Activated CD4-positive, alpha-beta T cell treated with anti-CD3 and anti-CD28 coated beads for 4 hours (primary cell): ENCODE data around the gene TMEM82.

Source experiments
- DNase-seq, 2 donors: peaks; one replicate each; pipeline ENCODE4 v3.0.0-alpha.2; 2020

TMEM82 gene

GRCh38 chr1:15757575-15758342 lies 15.5 kb downstream of the TMEM82 start:
- DNase-seq, result no peak

GRCh38 chr1:15758343-15758931 lies 16.1 kb downstream of the TMEM82 start, which contains the start of gene FBLIM1:
Gene FBLIM1, plus strand, starts transcription at chr1:15758795. Its CDS starts 6,189 bp downstream, at chr1:15764984.
- DNase-seq, result no peak

DNA sequence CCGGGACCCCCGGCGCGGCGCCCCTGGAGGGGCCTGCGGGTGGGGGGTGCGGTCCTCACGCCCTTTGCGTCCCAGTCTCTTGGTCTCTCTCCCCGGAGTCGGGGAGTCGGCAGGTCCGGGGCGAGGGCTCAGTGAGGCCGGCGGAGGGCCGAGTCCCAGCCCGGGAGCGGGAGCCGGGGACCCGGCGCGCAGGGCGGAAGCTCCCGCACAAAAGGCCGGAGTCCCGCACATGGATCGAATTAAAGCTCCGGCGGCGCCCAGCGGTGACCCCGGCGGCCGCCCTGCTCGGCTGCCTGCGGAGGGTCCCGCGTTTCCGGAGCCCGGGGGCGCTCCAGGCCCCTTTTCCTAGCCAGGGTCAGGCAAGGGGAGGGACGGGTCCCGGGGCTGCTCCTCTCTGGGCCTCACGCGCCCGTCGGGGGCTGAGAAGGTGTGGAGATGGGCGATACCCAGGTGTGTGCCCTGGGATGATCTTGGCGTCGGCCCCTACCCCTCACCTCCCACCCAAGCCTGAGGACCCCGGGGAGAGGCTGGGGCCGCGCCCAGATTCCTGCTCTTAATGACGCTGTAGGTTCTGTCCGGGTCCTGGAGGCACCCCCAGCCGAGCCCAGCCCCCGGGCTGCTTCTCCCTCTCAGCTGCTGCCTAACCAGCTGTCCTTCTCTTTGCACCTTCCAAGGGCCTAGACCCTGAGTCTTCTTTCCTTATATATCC lies 16.8 kb downstream of the TMEM82 start:
- no peak for DNase-seq

- DNase-seq, result no peak
Measured at GRCh38 chr1:15760520-15761211, 18.4 kb downstream of the TMEM82 start.

DNA sequence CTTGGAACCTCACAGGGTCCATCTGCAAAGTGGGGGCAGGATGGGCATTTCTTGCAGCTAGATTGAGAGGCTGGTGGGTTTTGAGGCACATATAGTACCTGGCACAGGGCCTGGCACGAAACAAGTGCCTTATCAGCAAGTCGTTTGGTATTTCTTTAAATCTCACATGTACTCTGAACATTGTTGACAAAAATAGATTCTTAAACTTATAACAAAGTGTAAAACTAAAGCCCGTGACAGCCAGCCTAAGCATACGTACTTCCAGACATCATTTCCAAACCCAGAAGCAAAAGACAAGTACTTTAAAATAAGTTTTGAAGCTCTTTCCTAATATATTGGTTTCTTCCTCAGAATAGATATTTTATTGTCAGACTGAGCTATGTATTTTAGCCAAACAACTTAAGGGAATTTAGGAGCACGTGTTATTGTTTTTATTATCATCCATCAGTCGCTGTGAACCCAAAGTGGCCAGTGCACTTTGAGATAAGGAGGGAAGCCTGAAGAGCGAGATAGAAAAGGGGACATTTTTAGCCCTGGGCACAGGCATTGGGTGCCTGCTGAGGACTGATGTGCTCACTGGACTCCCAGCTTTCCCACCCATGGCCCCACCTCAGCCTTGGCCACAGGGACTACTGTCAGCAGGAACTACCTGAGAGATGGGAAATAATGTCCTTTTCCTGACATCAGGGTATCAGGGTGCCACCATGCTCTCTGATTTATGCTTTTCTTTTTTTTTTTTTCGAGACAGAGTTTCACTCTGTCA lies 19.2 kb downstream of the TMEM82 start:
- DNase-seq, result no peak

DNA sequence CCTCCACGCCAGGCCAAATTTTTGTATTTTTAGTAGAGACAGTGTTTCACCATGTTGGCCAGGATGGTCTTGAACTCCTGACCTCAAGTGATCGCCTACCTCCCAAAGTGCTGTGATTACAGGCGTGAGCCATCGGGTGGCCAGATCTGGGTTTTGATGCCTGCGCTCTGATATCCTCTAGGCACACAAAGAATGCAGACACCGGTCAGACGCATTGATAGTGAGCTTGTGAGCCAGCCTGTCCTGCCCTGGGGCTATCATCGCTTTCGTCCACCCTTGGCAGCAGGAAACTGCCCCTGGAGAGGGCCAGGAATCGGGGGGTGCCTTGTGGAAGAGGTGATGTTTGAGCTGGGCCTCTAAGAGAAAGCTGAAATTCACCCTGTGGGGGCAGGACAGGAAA lies 20.2 kb downstream of the TMEM82 start:
- no peak for DNase-seq

GRCh38 chr1:15764269-15764764 lies 22.0 kb downstream of the TMEM82 start:
- no peak for DNase-seq

- no peak for DNase-seq
Measured at GRCh38 chr1:15764890-15765289, 22.6 kb downstream of the TMEM82 start.

DNA sequence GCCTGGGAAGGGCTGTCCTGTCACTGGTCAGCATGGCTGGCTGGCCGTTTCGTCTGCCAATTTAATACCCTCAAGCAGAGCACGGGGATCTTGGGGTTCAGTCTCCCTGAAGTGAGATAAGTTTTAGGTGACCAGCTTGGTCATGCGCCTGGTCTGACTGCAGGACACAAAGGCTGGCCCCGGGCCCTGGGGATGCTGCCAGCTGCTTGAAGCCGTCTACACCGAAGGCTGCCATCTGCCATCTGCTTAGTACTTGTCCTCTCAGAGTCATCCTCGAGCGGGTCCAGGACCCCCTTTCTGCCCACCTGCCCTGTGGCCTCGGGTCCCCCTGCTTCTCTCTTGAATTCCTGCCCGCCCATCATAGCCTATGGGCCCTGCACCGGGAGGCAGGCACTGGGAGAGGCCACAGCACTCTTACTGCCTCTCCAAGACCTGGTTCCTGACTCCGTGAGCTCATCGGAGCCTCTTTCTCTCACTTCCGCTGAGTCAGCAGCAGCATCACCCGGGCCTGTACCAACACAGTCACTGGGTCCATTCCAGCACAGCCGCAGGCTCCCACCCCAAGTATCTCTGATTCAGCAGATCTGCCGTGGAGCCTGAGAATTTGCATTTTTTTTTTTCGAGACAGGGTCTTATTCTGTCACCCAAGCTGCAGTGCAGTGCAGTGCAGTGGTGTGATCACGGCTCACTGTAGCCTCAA lies 23.3 kb downstream of the TMEM82 start:
- DNase-seq, result no peak

- DNase-seq, result no peak
Measured at GRCh38 chr1:15767941-15768340, 25.6 kb downstream of the TMEM82 start.

DNA sequence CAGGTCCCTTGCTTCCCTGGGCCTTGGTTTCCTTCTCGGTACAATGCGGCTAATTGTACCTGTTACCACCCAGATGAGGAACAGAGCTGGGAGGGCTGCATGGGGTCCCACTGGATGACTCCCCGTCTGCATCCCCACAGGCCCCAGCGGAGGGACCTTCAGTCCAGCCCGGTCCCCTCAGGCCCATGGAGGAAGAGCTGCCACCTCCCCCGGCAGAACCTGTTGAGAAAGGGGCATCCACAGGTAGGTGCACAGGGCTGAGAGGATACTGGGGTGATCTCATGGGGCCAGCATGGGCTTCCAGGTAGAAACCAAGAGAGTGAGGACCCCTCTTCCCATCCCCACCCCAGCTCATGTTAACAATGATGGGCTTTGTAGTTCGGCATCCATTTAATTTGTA lies 26.1 kb downstream of the TMEM82 start:
- no peak for DNase-seq

DNA sequence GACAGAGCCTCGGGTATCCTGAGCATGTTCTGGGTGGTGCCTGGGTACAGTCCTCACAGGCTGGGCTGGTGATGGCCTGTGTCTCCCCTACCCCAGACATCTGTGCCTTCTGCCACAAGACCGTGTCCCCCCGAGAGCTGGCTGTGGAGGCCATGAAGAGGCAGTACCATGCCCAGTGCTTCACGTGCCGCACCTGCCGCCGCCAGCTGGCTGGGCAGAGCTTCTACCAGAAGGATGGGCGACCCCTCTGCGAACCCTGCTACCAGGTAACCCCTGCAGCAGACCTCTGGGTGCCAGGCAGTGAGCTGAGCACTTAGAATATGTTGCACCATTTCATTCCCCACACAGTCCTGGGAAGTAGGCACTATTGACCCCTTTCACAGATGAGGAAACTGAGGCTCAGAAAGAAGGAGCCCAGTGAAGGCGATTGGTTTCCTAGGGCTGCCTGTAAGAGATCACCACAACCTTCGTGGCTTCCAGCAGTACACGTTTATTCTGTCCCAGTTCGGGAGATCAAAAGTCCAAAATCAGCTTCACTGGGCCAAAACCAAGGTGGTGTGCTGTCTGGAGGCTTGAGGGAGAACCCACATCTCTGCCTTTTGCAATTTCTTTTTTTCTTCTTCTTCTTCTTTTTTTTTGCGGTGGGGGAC lies 28.1 kb downstream of the TMEM82 start:
- no peak for DNase-seq

DNA sequence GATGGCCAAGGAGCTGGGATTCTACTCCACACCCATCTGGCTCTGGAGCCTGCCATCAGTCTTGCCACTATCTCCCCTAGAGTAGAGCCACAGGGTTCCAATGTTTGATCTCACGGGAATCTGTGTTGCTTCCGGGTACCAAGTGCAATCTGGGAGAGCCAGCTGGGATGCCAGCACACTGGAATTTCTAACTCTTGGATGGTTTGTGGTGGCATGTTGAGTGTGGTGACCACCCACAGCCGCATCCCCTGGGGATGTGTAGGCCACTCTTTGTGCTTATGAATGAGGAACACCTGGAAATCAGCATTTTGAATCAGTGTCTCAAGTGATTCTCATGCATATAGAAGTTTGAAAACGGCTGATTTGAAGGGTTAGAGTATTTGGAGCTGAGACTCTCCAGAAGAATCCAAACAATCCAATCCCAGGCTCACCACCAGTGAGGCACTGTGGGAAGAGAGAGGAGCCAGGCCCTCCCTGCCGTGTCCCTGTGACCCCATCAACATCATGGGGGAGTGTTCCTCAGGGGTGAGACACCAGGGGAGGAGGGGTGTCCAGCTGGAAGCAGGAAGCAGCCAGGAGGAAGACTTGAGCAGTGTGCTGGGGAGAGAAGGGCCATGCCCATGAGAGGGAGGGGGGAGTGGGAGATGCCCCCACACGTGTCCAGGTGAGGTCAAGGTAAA lies 29.7 kb downstream of the TMEM82 start:
- no peak for DNase-seq

DNA sequence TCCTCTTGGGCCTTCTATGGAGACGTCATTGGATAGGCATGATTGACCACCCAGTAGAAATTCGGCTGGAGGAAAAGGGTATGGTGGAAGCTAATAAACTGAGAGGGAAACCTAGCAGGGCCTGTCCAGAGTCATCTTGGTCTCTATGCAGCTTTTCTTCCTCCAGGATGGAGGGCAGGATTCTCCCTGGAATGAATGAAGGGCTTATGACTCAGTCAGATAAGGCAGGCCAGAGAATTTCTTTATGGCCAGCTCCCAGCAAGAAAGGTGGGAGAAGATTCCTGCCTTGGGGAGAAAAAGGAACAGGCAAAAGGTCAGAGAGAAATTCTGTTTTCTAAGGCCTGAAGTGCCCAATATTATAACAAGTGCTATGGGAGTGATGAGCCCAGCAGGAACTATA lies 33.4 kb downstream of the TMEM82 start:
- no peak for DNase-seq

GRCh38 chr1:15777909-15778707 lies 35.8 kb downstream of the TMEM82 start:
- DNase-seq, result no peak

GRCh38 chr1:15785683-15786082 lies 43.4 kb downstream of the TMEM82 start:
- DNase-seq, result no peak

DNA sequence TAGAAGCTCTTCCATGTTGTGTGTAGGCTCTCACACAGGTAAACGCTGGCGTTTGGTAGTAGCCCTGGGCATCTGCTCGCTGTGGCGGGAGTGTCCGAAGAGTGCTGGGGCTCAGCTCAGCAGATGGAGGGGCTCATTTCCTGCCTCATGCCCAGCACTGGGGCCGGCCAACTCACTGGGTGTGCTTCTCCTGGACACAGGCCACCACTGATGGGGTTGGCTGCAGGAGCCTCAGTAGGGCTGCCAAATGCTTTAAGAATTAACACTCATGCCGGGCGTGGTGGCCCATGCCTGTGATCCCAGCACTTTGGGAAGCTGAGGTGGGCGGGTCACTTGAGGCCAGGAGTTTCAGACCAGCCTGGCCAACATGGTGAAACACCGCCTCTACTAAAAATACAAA lies 44.3 kb downstream of the TMEM82 start:
- DNase-seq, result no peak

GRCh38 chr1:15788624-15789301 lies 46.5 kb downstream of the TMEM82 start:
- no peak for DNase-seq

DNA sequence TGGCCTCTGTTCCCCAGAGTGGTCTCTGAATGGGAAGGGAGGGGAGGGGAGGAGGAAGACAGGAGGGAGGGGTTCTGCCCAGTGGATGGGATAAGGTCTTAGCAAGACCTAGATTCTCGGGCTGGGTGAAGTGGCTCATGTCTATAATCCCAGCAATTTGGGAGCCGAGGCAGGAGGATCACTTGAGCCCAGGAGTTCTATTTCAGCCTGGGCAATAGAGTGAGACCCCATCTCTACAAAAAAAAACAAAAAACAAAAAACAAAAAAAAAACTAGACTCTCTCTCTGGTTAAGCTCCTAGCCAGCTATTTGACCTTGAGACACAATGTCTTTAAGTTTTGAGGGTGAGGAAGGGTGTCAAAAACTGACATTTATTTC lies 53.8 kb downstream of the TMEM82 start:
- no peak for DNase-seq
